SK-N-SH (cell line): ENCODE data around the gene MRM1. TPM values are rescaled to one million over a fixed set of nuclear protein-coding genes. Genes with fewer than 3 reads are reported as not detected.
A peak's percentile ranks its signal among the peaks of the same experiment; 100 is the strongest.

ENCODE experiments used
- CTCF ChIA-PET: fragments of 300-600, 350-600 bp; formaldehyde crosslinking; extraction: SDS; loops from one replicate; lab custom pipeline; 2021; lab: Yijun Ruan, JAX
- POLR2A ChIA-PET: fragments of 350-600 bp; sonication (Branson Sonifier 250); formaldehyde crosslinking; extraction: SDS; loops from one replicate; lab custom pipeline; 2020; ENCODE audit warnings: antibody characterized with exemption, inconsistent platforms; lab: Yijun Ruan, JAX
- DNase-seq: peaks from one replicate; pipeline ENCODE4 v3.0.0; 2012
- H2AFZ ChIP-seq: fragments of 200-600 bp; sonication (generic); 2 replicates; pipeline ENCODE4 v1.8.1; 2016; ENCODE audit warnings: antibody characterized with exemption, mild to moderate bottlenecking, low read depth
- H3F3A ChIP-seq: fragments of 200-600 bp; sonication (generic); replicated peaks from 2 replicates; pipeline ENCODE3; 2016; ENCODE audit warnings: antibody characterized with exemption, mild to moderate bottlenecking; ENCODE audit not compliant: insufficient read depth
- H3K27ac ChIP-seq, 2 experiments: fragments of 200-500 bp in 1 of 2; fragments of 200-600 bp in 1 of 2; sonication (Bioruptor generic) in 1 of 2; sonication (generic), shearing (Covaris generic) in 1 of 2; 2 replicates each; pipeline versions ENCODE4 v1.5.1 to v1.6.1; 2014 to 2016; ENCODE audit warnings: low read depth in 2 of 2, inconsistent platforms in 1 of 2, low read length in 1 of 2, mild to moderate bottlenecking in 1 of 2, mixed read lengths in 1 of 2
- H3K27me3 ChIP-seq: fragments of 200-600 bp; sonication (generic), shearing (Covaris generic); 2 replicates; pipeline ENCODE4 v1.6.1; 2016; ENCODE audit warnings: mixed run types; ENCODE audit not compliant: insufficient read depth
- H3K36me3 ChIP-seq, 2 experiments: fragments of 200-500 bp in 1 of 2; fragments of 200-600 bp in 1 of 2; sonication (Bioruptor generic) in 1 of 2; sonication (generic) in 1 of 2; replicated peaks in 1 of 2; 2 replicates each; pipeline versions ENCODE3 to v1.5.1; 2014 to 2016; ENCODE audit warnings: low read length in 1 of 2, mild to moderate bottlenecking in 1 of 2; ENCODE audit not compliant: insufficient read depth in 2 of 2, control insufficient read depth in 1 of 2
- H3K4me1 ChIP-seq, 2 experiments: fragments of 200-500 bp in 1 of 2; fragments of 200-600 bp in 1 of 2; sonication (Bioruptor generic) in 1 of 2; sonication (generic), shearing (Covaris generic) in 1 of 2; 2 replicates each; pipeline versions ENCODE4 v1.5.1 to v1.6.1; 2014 to 2016; ENCODE audit warnings: low read depth in 1 of 2, low read length in 1 of 2, mixed run types in 1 of 2; ENCODE audit not compliant: insufficient read depth in 2 of 2, control insufficient read depth in 1 of 2
- H3K4me2 ChIP-seq: fragments of 200-600 bp; sonication (generic), shearing (Covaris generic); 2 replicates; pipeline ENCODE4 v1.6.1; 2017; ENCODE audit warnings: mixed run types
- H3K4me3 ChIP-seq, 2 experiments: fragments of 200-500 bp in 1 of 2; fragments of 200-600 bp in 1 of 2; sonication (Bioruptor generic) in 1 of 2; sonication (generic), shearing (Covaris generic) in 1 of 2; 2 replicates each; pipeline versions ENCODE4 v1.5.1 to v1.8.1; 2014 to 2016; ENCODE audit warnings: low read depth in 2 of 2, inconsistent platforms in 1 of 2, low read length in 1 of 2, mild to moderate bottlenecking in 1 of 2, mixed read lengths in 1 of 2, moderate library complexity in 1 of 2
- H3K79me2 ChIP-seq: fragments of 200-600 bp; sonication (generic); 2 replicates; pipeline ENCODE4 v1.8.1; 2017; ENCODE audit warnings: mild to moderate bottlenecking; ENCODE audit not compliant: insufficient read depth
- H3K9ac ChIP-seq: fragments of 200-600 bp; sonication (generic); 2 replicates; pipeline ENCODE4 v1.6.1; 2017; ENCODE audit warnings: mixed run types
- H3K9me2 ChIP-seq: fragments of 200-600 bp; sonication (generic); 2 replicates; pipeline ENCODE4 v1.6.1; 2017; ENCODE audit warnings: mixed run types
- H3K9me3 ChIP-seq: fragments of 200-600 bp; sonication (generic); 2 replicates; pipeline ENCODE4 v1.6.1; 2017; ENCODE audit warnings: mixed run types, mild to moderate bottlenecking, moderate library complexity
- H4K20me1 ChIP-seq: fragments of 200-600 bp; sonication (generic); 2 replicates; pipeline ENCODE4 v1.6.1; 2017; ENCODE audit warnings: mild to moderate bottlenecking, mixed run types; ENCODE audit not compliant: insufficient read depth
- EZH2phosphoT487 ChIP-seq: fragments of 200-600 bp; sonication (generic); IDR thresholded peaks from 2 replicates; pipeline ENCODE4 v1.6.1; 2017; ENCODE audit warnings: low read depth, mixed run types, mild to moderate bottlenecking, antibody characterized with exemption, moderate library complexity, borderline replicate concordance
- FOSL2 ChIP-seq: IDR thresholded peaks from 2 replicates; pipeline ENCODE4 v1.4.0; 2012; ENCODE audit warnings: low read depth, mild to moderate bottlenecking, moderate library complexity, borderline replicate concordance
- MEF2A ChIP-seq: IDR thresholded peaks from 2 replicates; pipeline ENCODE4 v1.4.0; 2012; ENCODE audit warnings: low read depth, borderline replicate concordance
- POLR2AphosphoS5 ChIP-seq: IDR thresholded peaks from 2 replicates; pipeline ENCODE4 v1.6.1; 2012; ENCODE audit warnings: low read depth, low read length
- RXRA ChIP-seq: IDR thresholded peaks from 2 replicates; pipeline ENCODE4 v1.4.0; 2012; ENCODE audit warnings: low read depth, mild to moderate bottlenecking, borderline replicate concordance
- SIN3A ChIP-seq: IDR thresholded peaks from 2 replicates; pipeline ENCODE4 v1.6.1; 2012; ENCODE audit warnings: low read depth, mild to moderate bottlenecking, low read length, moderate library complexity, borderline replicate concordance
- ZBTB33 ChIP-seq: IDR thresholded peaks from 2 replicates; pipeline ENCODE4 v1.4.0; 2012; ENCODE audit warnings: low read depth, borderline replicate concordance
- WGBS: methylation state at CpG from one replicate; pipeline ENCODE4 v1.1.6; 2017; ENCODE audit warnings: low lambda C conversion rate; 5-methylcytosine and 5-hydroxymethylcytosine counted together
- polyA plus RNA-seq, 3 experiments: library from polyadenylated mRNA; depleted of rRNA; stranded (reverse); fragments of >200 nt; gene quantifications; 2 replicates each; pipeline ENCODE4 v1.2.3, GENCODE V29; 2012

The MRM1 gene
- polyA plus RNA-seq, 1 of the 3 experiments (the other 2 are of a cell fraction): 9.8 TPM

- no peak for TF ChIP-seq POLR2AphosphoS5
- TF ChIP-seq, all 33 proteins: peak for 0
These were observed 8.1 kb downstream of the MRM1 start (continued) for GRCh38 chr17:36609498-36609862.

GRCh38 chr17:36610474-36610873 lies 9.1 kb downstream of the MRM1 start:
- Histone ChIP-seq H3K27me3 (no peaks in the 10 kb centered on the region), H3K9me2 (no peaks in the 10 kb centered on the region), H3K9me3 (no peaks in the 10 kb centered on the region), H3F3A (peaks cover 4% of the 10 kb centered on the region), H4K20me1 (no peaks in the 10 kb centered on the region), H3K4me2 (no peak overlapping the region), H3K9ac (no peak overlapping the region), H3K27ac (no peak overlapping the region), H3K36me3 (no peaks in the 10 kb centered on the region), H2AFZ (no peak overlapping the region), H3K79me2 (peaks cover 3% of the 10 kb centered on the region; the same call in 1 of the 2 replicates), H3K4me1 (no peaks in the 10 kb centered on the region), H3K4me3 (no peak overlapping the region)
- 83% methylated on average over 6 of the region's 6 CpGs for WGBS
- CTCF ChIA-PET: interaction anchor here (1.2 to 8.2 kb wide), 5 partner anchors 8 to 597 kb away, joined by 3 to 50 read pairs (median 7); partner anchors contain the start of gene MRM1
- no peak for DNase-seq
- POLR2A ChIA-PET: interaction anchor here (1.1 kb wide), 1 partner anchor 9 kb away, joined by 3 read pairs; the partner anchor contains the start of gene MRM1
- TF ChIP-seq SIN3A (no peak), MEF2A (no peak), EZH2phosphoT487 (no peak), ZBTB33 (no peak)

DNA sequence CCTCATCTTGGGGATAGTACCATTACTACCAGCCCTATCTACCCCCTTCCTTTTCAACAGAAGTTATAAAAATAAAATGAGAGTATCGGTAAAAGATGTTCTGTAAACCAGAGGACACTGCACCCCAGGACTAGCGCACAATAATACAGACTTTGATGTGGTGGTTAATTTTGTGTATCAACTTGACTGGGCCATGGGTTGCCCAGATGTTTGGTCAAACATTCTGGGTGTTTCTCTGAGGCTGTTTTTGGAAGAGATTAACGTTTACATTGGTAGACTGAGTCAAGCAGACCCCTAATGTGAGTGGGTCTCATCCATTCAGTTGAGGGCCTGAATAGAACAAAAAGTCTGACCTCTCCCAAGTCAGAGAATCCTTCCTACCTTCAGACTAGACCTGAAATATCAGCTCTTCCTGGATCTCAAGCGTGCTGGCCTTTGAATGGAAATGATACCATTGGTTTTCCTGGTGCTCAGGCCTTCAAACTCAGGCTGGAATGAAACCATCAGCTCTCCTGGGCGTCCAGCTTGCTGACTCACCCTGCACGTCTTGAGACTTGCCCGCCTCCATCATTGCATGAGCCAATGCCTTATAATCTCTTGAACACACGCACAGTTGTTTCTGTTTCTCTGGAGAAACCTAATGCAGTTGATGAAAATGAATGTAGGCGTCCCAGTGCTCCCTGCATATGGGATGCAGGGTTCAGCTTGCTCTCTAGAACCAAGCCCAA lies 10.1 kb downstream of the MRM1 start:
- Histone ChIP-seq H3K27ac (no peak overlapping the region), H3F3A (peaks cover 4% of the 10 kb centered on the region), H3K4me2 (no peak overlapping the region), H3K4me3 (no peak overlapping the region), H3K79me2 (0 out of 2 replicates have a peak, but pooled peaks cover 1% of the 10 kb centered on the region), H3K27me3 (no peaks in the 10 kb centered on the region), H3K4me1 (no peaks in the 10 kb centered on the region), H3K9ac (no peak overlapping the region), H3K9me3 (no peaks in the 10 kb centered on the region), H4K20me1 (no peaks in the 10 kb centered on the region), H2AFZ (no peak overlapping the region), H3K9me2 (no peaks in the 10 kb centered on the region), H3K36me3 (no peaks in the 10 kb centered on the region)
- WGBS: 81% methylated on average over 9 of the region's 9 CpGs
- no peak for DNase-seq
- ChIA-PET CTCF (interaction anchor here (1.0 to 8.2 kb wide), 7 partner anchors 9 to 629 kb away, joined by 3 to 50 read pairs (median 4); partner anchors contain the start of gene MRM1), POLR2A (interaction anchor here (1.1 kb wide), 1 partner anchor 10 kb away, joined by 3 read pairs; the partner anchor contains the start of gene MRM1)
- TF ChIP-seq FOSL2 (0 out of 2 replicates have a peak, but pooled peaks have one; percentile 8), RXRA (no peak)
